Lower leg skin (tissue), 4 donors: Measurements from ENCODE around the gene FOXN4. TPM values are rescaled to one million over a fixed set of nuclear protein-coding genes. Genes with fewer than 3 reads are reported as not detected.
A peak's percentile ranks its signal among the peaks of the same experiment; 100 is the strongest.

ENCODE experiments used
- DNase-seq, 2 donors: peaks; one replicate each; pipeline ENCODE4 v3.0.0-alpha.2; 2019; ENCODE audit warnings: low spot score in 2 of 2
- H3K4me3 ChIP-seq: fragments of 200-600 bp; sonication (generic); 2 replicates; pipeline ENCODE4 v1.5.1; 2017; ENCODE audit warnings: mild to moderate bottlenecking, low read depth; ENCODE audit not compliant: poor library complexity, severe bottlenecking
- POLR2A ChIP-seq, 2 donors: fragments of 450-650 bp; IDR thresholded peaks; one replicate each; pipeline ENCODE4 v1.6.1; 2016 to 2017; ENCODE audit warnings: antibody characterized with exemption in 2 of 2, mild to moderate bottlenecking in 1 of 2, moderate library complexity in 1 of 2
- WGBS, 2 donors: methylation state at CpG; one replicate each; pipeline ENCODE4 v1.1.5; 2018; 5-methylcytosine and 5-hydroxymethylcytosine counted together
- intact Hi-C: fragments of 100-400 bp; cut with DNase I; formaldehyde crosslinking; loops from one replicate; pipeline ENCODE4 v1.15.0; 2023; ENCODE audit warnings: low total_unique reads
- total RNA-seq, 4 donors: library from RNA; depleted of rRNA; stranded (reverse); fragments of >200 nt; gene quantifications; one replicate each; pipeline ENCODE4 v1.1.0, GENCODE V29; 2016
- TF ChIP-seq, protein P1 (sequence below), 3 donors: fragments of 450-650 bp; IDR thresholded peaks; one replicate each; pipeline ENCODE4 v1.5.1; 2016; ENCODE audit warnings: antibody characterized with exemption in 3 of 3, mild to moderate bottlenecking in 3 of 3, moderate library complexity in 2 of 3

Gene FOXN4, protein sequence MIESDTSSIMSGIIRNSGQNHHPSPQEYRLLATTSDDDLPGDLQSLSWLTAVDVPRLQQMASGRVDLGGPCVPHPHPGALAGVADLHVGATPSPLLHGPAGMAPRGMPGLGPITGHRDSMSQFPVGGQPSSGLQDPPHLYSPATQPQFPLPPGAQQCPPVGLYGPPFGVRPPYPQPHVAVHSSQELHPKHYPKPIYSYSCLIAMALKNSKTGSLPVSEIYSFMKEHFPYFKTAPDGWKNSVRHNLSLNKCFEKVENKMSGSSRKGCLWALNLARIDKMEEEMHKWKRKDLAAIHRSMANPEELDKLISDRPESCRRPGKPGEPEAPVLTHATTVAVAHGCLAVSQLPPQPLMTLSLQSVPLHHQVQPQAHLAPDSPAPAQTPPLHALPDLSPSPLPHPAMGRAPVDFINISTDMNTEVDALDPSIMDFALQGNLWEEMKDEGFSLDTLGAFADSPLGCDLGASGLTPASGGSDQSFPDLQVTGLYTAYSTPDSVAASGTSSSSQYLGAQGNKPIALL
- total RNA-seq, result under 1 TPM in 2 of 4 donors, not detected in 2; 0.10 to 0.12 TPM

DNA sequence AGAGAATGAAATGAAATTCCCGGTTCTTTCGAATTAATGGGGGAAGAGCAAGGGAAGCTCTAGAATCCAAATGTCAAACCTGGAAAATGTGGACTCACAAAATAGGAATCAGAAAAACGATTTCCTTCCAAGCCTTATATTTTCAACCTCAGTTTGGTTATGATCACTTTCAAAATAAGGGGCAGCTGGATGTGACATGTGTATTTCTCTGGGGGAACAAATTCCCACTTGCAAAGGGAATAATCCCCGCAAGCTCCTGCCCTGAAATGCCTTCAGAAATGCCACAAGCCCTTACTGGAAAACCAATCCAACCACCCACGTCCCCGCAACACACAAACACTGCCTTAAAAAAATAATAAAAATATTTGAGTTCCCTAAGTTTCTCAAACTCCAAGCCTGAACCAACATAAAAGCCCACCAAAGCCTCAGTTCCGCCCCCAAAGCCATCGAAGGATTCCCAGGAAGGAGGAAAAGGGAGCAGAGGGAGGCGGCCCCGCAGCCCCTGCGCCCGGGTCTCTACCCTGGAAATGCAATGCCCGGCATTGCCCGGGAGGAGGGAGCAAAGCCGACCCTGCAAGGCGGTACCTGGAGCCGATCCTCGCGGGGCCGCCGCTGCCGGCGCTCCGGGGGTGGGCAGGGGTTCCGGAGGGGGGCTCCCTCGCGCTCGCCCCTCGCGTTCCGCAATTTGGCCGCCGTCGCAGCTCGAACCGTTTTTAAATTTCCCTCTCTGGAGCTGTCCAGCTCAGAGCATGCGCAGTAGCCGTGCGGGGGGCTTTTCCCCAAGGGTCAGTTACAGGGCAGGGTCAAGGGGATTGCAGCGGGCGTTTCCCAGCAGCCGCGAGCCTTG is at the start of gene FOXN4:
TSS of gene FOXN4 (minus strand) at position 751 of the 847 bp plus-strand sequence. CDS start 963 bp downstream, outside the sequence.
- no peak for TF ChIP-seq POLR2A (IDR thresholded peaks at IDR 0.05)
- TF ChIP-seq, protein P1, sequence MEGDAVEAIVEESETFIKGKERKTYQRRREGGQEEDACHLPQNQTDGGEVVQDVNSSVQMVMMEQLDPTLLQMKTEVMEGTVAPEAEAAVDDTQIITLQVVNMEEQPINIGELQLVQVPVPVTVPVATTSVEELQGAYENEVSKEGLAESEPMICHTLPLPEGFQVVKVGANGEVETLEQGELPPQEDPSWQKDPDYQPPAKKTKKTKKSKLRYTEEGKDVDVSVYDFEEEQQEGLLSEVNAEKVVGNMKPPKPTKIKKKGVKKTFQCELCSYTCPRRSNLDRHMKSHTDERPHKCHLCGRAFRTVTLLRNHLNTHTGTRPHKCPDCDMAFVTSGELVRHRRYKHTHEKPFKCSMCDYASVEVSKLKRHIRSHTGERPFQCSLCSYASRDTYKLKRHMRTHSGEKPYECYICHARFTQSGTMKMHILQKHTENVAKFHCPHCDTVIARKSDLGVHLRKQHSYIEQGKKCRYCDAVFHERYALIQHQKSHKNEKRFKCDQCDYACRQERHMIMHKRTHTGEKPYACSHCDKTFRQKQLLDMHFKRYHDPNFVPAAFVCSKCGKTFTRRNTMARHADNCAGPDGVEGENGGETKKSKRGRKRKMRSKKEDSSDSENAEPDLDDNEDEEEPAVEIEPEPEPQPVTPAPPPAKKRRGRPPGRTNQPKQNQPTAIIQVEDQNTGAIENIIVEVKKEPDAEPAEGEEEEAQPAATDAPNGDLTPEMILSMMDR (IDR thresholded peaks at IDR 0.05), result no peak
- peak in 1 of 2 donors; percentile 79 for DNase-seq
- whole genome bisulfite sequencing, 2 donors, result 12 to 15% methylated on average over 31 to 41 of the region's 43 CpGs
- intact Hi-C loops, result no loop called here
- peak within 1 kb of the TSS; percentile 26 for H3K4me3 ChIP-seq

DNA sequence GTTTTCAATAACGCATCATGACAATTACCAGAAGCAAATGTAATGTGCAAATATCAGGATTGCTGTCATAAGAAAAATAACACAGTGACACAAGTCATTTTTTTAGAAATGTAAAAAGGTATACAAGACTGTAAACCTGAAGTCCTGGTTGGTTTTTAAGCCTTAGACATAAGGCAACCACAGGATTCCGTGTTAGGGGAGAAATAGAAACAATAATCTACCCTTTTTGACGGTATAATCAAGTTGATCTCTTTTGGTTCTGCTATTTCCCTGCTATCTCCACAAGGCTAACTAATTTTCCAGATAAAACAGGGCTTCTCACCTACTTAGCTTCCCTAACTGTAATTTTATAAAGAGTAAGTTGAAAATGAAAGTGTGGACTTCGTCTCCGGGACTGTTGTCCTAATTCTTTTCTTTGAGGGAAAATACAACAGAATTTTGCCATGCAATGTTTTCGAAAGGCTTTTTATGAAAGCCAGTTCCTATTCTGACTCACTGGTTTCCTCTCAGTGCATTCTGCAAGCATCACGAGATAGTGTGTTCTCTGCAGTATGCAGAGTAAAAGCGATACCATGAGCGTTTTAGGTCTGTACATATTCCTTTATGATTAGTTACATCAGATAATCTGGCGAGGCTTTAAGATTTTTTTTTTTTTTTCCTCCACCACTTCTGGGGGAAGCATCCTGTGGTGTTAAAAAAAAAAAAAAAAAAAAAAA is 49.2 kb upstream of the FOXN4 start:
- no peak for DNase-seq
- intact Hi-C loops, result no loop called here
- no peak overlapping the region for H3K4me3 ChIP-seq

DNA sequence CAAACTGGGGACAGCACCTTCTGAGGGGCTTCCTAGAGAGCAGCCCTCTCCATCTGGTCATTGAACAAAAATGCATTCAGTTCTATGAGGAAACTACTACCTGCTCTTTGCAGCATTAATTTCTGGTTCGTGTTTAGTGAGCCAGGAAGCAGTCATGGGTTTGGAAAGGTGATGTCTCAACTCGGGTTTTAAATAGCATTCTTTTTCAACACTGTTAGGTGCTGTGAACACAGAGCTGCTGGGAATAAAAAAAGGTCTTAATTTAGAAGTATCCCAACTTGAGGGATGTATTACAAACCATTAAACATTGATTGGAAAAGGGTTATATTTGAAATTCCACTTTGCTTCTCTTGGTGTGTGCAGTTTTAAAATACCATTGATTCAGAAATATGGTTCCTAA is 47.9 kb upstream of the FOXN4 start:
- no peak overlapping the region for H3K4me3 ChIP-seq
- DNase-seq, result no peak
- WGBS, 2 donors, result 38 to 59% methylated on average over 2 of the region's 2 CpGs
- intact Hi-C loops, result no loop called here
- TF ChIP-seq, protein P1 (IDR thresholded peaks at IDR 0.05), result no peak
- TF ChIP-seq POLR2A (IDR thresholded peaks at IDR 0.05), result no peak

More for the DNA sequence above, 49.2 kb upstream of the FOXN4 start:
- TF ChIP-seq, protein P1 (IDR thresholded peaks at IDR 0.05), result no peak
- no peak for TF ChIP-seq POLR2A (IDR thresholded peaks at IDR 0.05)
- WGBS, 2 donors, result 72 to 76% methylated on average over 10 of the region's 10 CpGs

DNA sequence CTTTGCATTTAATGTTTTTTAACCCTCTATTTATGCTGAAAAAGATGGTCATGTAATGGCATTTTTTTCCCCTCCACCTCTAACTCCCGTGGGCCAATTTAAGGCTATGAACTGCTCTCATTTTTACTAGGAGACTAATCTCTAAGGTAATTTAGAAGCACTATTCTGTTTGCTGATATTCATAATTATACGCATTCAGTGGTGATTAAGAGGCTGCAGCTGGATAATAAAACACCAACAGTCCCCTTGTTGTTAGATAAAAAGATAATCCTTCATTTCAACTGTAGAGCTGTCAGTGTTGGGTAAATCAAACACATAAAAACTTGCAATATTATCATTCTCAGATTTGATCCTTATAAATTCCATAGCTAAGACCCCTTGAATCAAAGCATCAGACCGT is 47.5 kb upstream of the FOXN4 start:
- 74 to 77% methylated on average over 3 of the region's 3 CpGs for WGBS, 2 donors
- DNase-seq, result no peak
- intact Hi-C loops, result no loop called here
- no peak overlapping the region for H3K4me3 ChIP-seq
- TF ChIP-seq POLR2A (IDR thresholded peaks at IDR 0.05), result no peak
- TF ChIP-seq, protein P1 (IDR thresholded peaks at IDR 0.05), result no peak

DNA sequence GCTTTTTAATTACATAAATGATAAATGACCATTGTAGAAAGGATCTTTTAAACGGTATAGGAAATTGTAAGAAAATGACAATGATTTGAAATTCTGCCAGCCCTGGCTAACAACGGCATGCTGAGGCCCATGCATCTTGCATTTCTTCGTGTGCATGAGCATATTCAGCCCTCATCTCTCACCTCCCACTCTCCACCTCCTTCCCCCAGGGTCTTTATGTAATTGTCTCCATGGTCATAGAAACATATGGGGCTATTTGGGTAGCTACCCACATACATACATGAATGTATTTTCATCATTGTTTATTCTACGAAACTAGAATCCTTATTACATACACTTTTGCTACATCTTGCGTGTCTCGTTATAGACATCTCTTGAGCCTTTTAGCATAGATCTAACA is 43.1 kb upstream of the FOXN4 start:
- DNase-seq, result no peak
- TF ChIP-seq, protein P1 (IDR thresholded peaks at IDR 0.05), result no peak
- TF ChIP-seq POLR2A (IDR thresholded peaks at IDR 0.05), result no peak
- intact Hi-C loops, result no loop called here
- no peak overlapping the region for H3K4me3 ChIP-seq
- WGBS, 2 donors, result 43 to 56% methylated on average over 6 of the region's 6 CpGs
